ENCODE data around the gene OR56A1.

Gene OR56A1

GRCh38 chr11:5986885-5987284 is 43.7 kb downstream of the OR56A1 start, which contains the start of gene OR52L1:
Gene OR52L1, minus strand, starts transcription at chr11:5986985. Its CDS starts 55 bp downstream, at chr11:5986930.
- no peak for DNase-seq

- no peak for DNase-seq
These were observed 47.1 kb downstream of the OR56A1 start for GRCh38 chr11:5983443-5983842.

- DNase-seq, result no peak
These were observed 57.0 kb downstream of the OR56A1 start for GRCh38 chr11:5973530-5973929.

Data from activated T-cell treated with anti-CD3 and anti-CD28 coated beads for 4 hours (primary cell).